ENCODE data around the gene PQBP1.

- TF ChIP-seq CTCF (conservative IDR thresholded peaks at IDR 0.05 in 1 of 2, IDR thresholded peaks at IDR 0.05 in 1 of 2; ENCODE audit: low read depth in 1 of 2, low read length in 2 of 2) (no peak), EZH2 (IDR thresholded peaks at IDR 0.05; ENCODE audit: low read length, missing control alignments) (no peak)
Measured at GRCh38 chrX:48890934-48891401, 6.8 kb upstream of the PQBP1 start.
